Ovary (tissue), 9 donors: ENCODE data around the gene ZNF500. TPM values are rescaled to one million over a fixed set of nuclear protein-coding genes. Genes with fewer than 3 reads are reported as not detected.

Source experiments
- DNase-seq, 5 donors: peaks; one replicate each; pipeline ENCODE4 v3.0.0-alpha.2; 2019 to 2020
- H3K27ac ChIP-seq, 2 donors: fragments of 200-600 bp; one replicate each; pipeline versions ENCODE4 v1.5.1 to v1.8.0; 2019 to 2022
- H3K27me3 ChIP-seq: fragments of 200-600 bp; one replicate; pipeline ENCODE4 v1.8.0; 2022
- H3K36me3 ChIP-seq: fragments of 200-600 bp; sonication (generic); one replicate; pipeline ENCODE4 v1.5.1; 2019
- H3K4me1 ChIP-seq: one replicate; pipeline ENCODE4 v1.8.1; 2013; ENCODE audit warnings: mild to moderate bottlenecking, moderate library complexity; ENCODE audit not compliant: insufficient read depth
- H3K4me3 ChIP-seq: fragments of 200-600 bp; sonication (generic); one replicate; pipeline ENCODE4 v1.5.1; 2017
- H3K9me3 ChIP-seq, 2 donors: fragments of 200-600 bp in 1 of 2; sonication (generic) in 1 of 2; one replicate each; pipeline versions ENCODE4 v1.5.1 to v1.8.1; 2013 to 2019; ENCODE audit warnings: mild to moderate bottlenecking in 1 of 2, moderate library complexity in 1 of 2
- EP300 ChIP-seq: sonication (generic); formaldehyde crosslinking; IDR thresholded peaks from one replicate; pipeline ENCODE4 v1.6.1; 2017; ENCODE audit warnings: antibody characterized with exemption
- POLR2A ChIP-seq: fragments of 450-650 bp; IDR thresholded peaks from one replicate; pipeline ENCODE4 v1.6.1; 2017; ENCODE audit warnings: antibody characterized with exemption, mild to moderate bottlenecking, moderate library complexity
- WGBS, 3 donors: extraction: QIAGEN DNeasy Blood & Tissue Kit in 1 of 3; methylation state at CpG; one replicate each; pipeline versions ENCODE4 v1.1.5 to v1.1.7; 2013 to 2017; 5-methylcytosine and 5-hydroxymethylcytosine counted together
- intact Hi-C, 4 donors: fragments of 100-400 bp; cut with DNase I; formaldehyde crosslinking; loops; one replicate each; pipeline versions ENCODE4 v1.11.0 to v1.15.1; 2022 to 2023
- polyA plus RNA-seq, 2 donors: library from polyadenylated mRNA; stranded (reverse); fragments of 200-250 nt in 1 of 2; fragments of 350-450 nt in 1 of 2; fragmentation: Illumina TruSeq in 1 of 2; extraction: RNeasy Lipid Tissue Mini Kit (QIAGEN cat#74804) in 1 of 2; gene quantifications; one replicate each; pipeline ENCODE4 v1.2.3, GENCODE V29; 2013 to 2014
- total RNA-seq, 7 donors: library from RNA; depleted of rRNA in 2 of 7; stranded (reverse); fragments of >200 nt in 2 of 7; fragmentation: NEBNext Ultra II Directional in 3 of 7; extraction: Animal tissue kit (Norgen Biotek cat#: 25700) in 3 of 7; gene quantifications; one replicate each; pipeline versions ENCODE4 v1.1.0 to v1.2.4, GENCODE V29; 2016 to 2023
- TF ChIP-seq, protein P1 (sequence below), 3 donors: fragments of 450-650 bp in 2 of 3; fragments of 200-600 bp in 1 of 3; IDR thresholded peaks; one replicate each; pipeline versions ENCODE4 v1.5.1 to v1.8.0; 2016 to 2022; ENCODE audit warnings: antibody characterized with exemption in 3 of 3, mild to moderate bottlenecking in 1 of 3
- donor health status: DM: no; HTN: no; CAD: no; lungs with moderate emphysema.
- donor health status: DM: no; HTN: no; CAD: no.
- donor health status: Bipolar disorder and iron deficiency.
- donor health status: DM: yes; HTN: yes; CAD: no.
- donor health status: DM: no; HTN: no; CAD: no.
- donor health status: DM: yes; HTN: yes; CAD: no.

Gene ZNF500
- total and polyA plus RNA-seq, 9 donors: 4.7 to 27.7 (median 22.1) TPM

GRCh38 chr16:4755687-4756086, 11.3 kb downstream of the ZNF500 start:
- H3K4me1 ChIP-seq: no peaks in the 10 kb centered on the region
- H3K4me3 ChIP-seq: no peak overlapping the region
- intact Hi-C loops: no loop called here
- no peaks in the 10 kb centered on the region for H3K9me3 ChIP-seq
- H3K36me3 ChIP-seq: no peaks in the 10 kb centered on the region
- DNase-seq: no peak
- no peak overlapping the region for H3K27ac ChIP-seq
- H3K27me3 ChIP-seq: no peaks in the 10 kb centered on the region
- no peak for TF ChIP-seq POLR2A
- TF ChIP-seq, protein P1, sequence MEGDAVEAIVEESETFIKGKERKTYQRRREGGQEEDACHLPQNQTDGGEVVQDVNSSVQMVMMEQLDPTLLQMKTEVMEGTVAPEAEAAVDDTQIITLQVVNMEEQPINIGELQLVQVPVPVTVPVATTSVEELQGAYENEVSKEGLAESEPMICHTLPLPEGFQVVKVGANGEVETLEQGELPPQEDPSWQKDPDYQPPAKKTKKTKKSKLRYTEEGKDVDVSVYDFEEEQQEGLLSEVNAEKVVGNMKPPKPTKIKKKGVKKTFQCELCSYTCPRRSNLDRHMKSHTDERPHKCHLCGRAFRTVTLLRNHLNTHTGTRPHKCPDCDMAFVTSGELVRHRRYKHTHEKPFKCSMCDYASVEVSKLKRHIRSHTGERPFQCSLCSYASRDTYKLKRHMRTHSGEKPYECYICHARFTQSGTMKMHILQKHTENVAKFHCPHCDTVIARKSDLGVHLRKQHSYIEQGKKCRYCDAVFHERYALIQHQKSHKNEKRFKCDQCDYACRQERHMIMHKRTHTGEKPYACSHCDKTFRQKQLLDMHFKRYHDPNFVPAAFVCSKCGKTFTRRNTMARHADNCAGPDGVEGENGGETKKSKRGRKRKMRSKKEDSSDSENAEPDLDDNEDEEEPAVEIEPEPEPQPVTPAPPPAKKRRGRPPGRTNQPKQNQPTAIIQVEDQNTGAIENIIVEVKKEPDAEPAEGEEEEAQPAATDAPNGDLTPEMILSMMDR (IDR thresholded peaks at IDR 0.05): no peak
- TF ChIP-seq EP300: no peak
- WGBS, 3 donors: 96% methylated on average over 6 of the region's 6 CpGs

GRCh38 chr16:4754865-4755264, 12.1 kb downstream of the ZNF500 start:
- Histone ChIP-seq H3K27ac (no peak overlapping the region), H3K4me1 (no peaks in the 10 kb centered on the region), H3K4me3 (no peak overlapping the region), H3K27me3 (no peaks in the 10 kb centered on the region), H3K36me3 (no peaks in the 10 kb centered on the region), H3K9me3 (no peaks in the 10 kb centered on the region)
- TF ChIP-seq, protein P1 (IDR thresholded peaks at IDR 0.05): no peak
- TF ChIP-seq EP300 (no peak), POLR2A (no peak)
- DNase-seq: no peak
- WGBS, 3 donors: 96 to 99% (median 96%) methylated on average over 4 of the region's 4 CpGs
- intact Hi-C loops: no loop called here

GRCh38 chr16:4753227-4753626, 13.7 kb downstream of the ZNF500 start:
- 79 to 89% (median 89%) methylated on average over 11 of the region's 11 CpGs for WGBS, 3 donors
- DNase-seq: no peak
- Histone ChIP-seq H3K27ac (no peak overlapping the region), H3K27me3 (no peaks in the 10 kb centered on the region), H3K36me3 (no peaks in the 10 kb centered on the region), H3K4me1 (no peaks in the 10 kb centered on the region), H3K9me3 (no peaks in the 10 kb centered on the region), H3K4me3 (no peak overlapping the region)
- intact Hi-C loops: no loop called here
- TF ChIP-seq POLR2A (no peak), EP300 (no peak)
- TF ChIP-seq, protein P1 (IDR thresholded peaks at IDR 0.05): no peak

GRCh38 chr16:4752351-4753100, 14.4 kb downstream of the ZNF500 start:
- TF ChIP-seq POLR2A (no peak), EP300 (no peak)
- TF ChIP-seq, protein P1 (IDR thresholded peaks at IDR 0.05): no peak
- no peak for DNase-seq
- 93 to 95% (median 95%) methylated on average over 44 of the region's 44 CpGs for WGBS, 3 donors

More at GRCh38 chr16:4752351-4753100, 14.4 kb downstream of the ZNF500 start:
- Histone ChIP-seq H3K27ac (no peak overlapping the region), H3K4me3 (no peak overlapping the region), H3K4me1 (no peaks in the 10 kb centered on the region), H3K27me3 (no peaks in the 10 kb centered on the region), H3K9me3 (no peaks in the 10 kb centered on the region), H3K36me3 (no peaks in the 10 kb centered on the region)
- intact Hi-C loops: no loop called here
